GM18505 (cell line): ENCODE measurements around the gene SELENOV.

Experiments used
- ATAC-seq: cut with Tn5 transposase; IDR thresholded peaks from one replicate; pipeline ENCODE4 v1.9.1; 2021; ENCODE audit not compliant: unreplicated experiment
- POLR2A ChIP-seq: IDR thresholded peaks from 4 replicates; pipeline ENCODE4 v1.6.1; 2011; ENCODE audit warnings: borderline replicate concordance; ENCODE audit not compliant: insufficient read depth, insufficient read length; ENCODE audit errors: extremely low read depth

SELENOV gene

GRCh38 chr19:39479916-39480315, 35.0 kb upstream of the SELENOV start:
- TF ChIP-seq POLR2A: no peak
- no peak for ATAC-seq

- ATAC-seq: peak; percentile 89
- peak; percentile 76 for TF ChIP-seq POLR2A
Observed at GRCh38 chr19:39480337-39481228, 34.4 kb upstream of the SELENOV start, which contains the start of gene TIMM50. TIMM50 (plus strand) TSS chr19:39480838; CDS start chr19:39480854, 16 bp downstream.

GRCh38 chr19:39481229-39481545, 33.8 kb upstream of the SELENOV start:
- no peak for TF ChIP-seq POLR2A
- peak; percentile 2 for ATAC-seq

- TF ChIP-seq POLR2A: no peak
- no peak for ATAC-seq
Observed at GRCh38 chr19:39481676-39482075, 33.3 kb upstream of the SELENOV start.

- TF ChIP-seq POLR2A: no peak
- ATAC-seq: no peak
Observed at GRCh38 chr19:39483141-39483540, 31.8 kb upstream of the SELENOV start.

GRCh38 chr19:39489756-39490155, 25.2 kb upstream of the SELENOV start:
- no peak for TF ChIP-seq POLR2A
- no peak for ATAC-seq

- no peak for TF ChIP-seq POLR2A
- ATAC-seq: no peak
Observed at GRCh38 chr19:39492225-39492624, 22.7 kb upstream of the SELENOV start.

GRCh38 chr19:39492788-39493187, 22.2 kb upstream of the SELENOV start:
- TF ChIP-seq POLR2A: no peak
- no peak for ATAC-seq

GRCh38 chr19:39494661-39495060, 20.3 kb upstream of the SELENOV start:
- no peak for TF ChIP-seq POLR2A
- no peak for ATAC-seq

GRCh38 chr19:39496063-39496462, 18.9 kb upstream of the SELENOV start:
- no peak for ATAC-seq
- TF ChIP-seq POLR2A: no peak

- ATAC-seq: no peak
- no peak for TF ChIP-seq POLR2A
Observed at GRCh38 chr19:39497701-39497995, 17.3 kb upstream of the SELENOV start.

GRCh38 chr19:39497996-39498797, 16.7 kb upstream of the SELENOV start:
- TF ChIP-seq POLR2A: no peak
- no peak for ATAC-seq

GRCh38 chr19:39498798-39499642, 15.9 kb upstream of the SELENOV start, which contains the start of gene DLL3:
DLL3 (plus strand) TSS chr19:39498947; CDS start chr19:39498975, 28 bp downstream.
- ATAC-seq: no peak
- no peak for TF ChIP-seq POLR2A
